GM23248 (cell line): ENCODE data around the gene ARHGEF10L.

ENCODE experiments used
- EZH2 ChIP-seq: fragments of 200-600 bp; sonication (generic); IDR thresholded peaks from 2 replicates; pipeline ENCODE4 v1.6.1; 2018; ENCODE audit warnings: antibody characterized with exemption, mild to moderate bottlenecking; ENCODE audit not compliant: insufficient read depth, poor library complexity, severe bottlenecking
- EZH2phosphoT487 ChIP-seq: fragments of 200-600 bp; sonication (generic); IDR thresholded peaks from 2 replicates; pipeline ENCODE4 v1.6.1; 2018; ENCODE audit warnings: antibody characterized with exemption, moderate library complexity, mild to moderate bottlenecking, low read depth; ENCODE audit not compliant: insufficient read depth

GRCh38 chr1:17643861-17644703 is 104.6 kb downstream of the ARHGEF10L start:
- TF ChIP-seq EZH2 (no peak), EZH2phosphoT487 (no peak)
